MM.1S (cell line): ENCODE measurements around the gene SDC3.

Source experiments
- DNase-seq: peaks from one replicate; pipeline ENCODE4 v3.0.0-alpha.2; 2015
- H2AFZ ChIP-seq: fragments of 300-600 bp; sonication (generic); 2 replicates; pipeline ENCODE4 v1.6.0; 2016; ENCODE audit warnings: antibody characterized with exemption, low read length
- H3F3A ChIP-seq: fragments of 300-600 bp; sonication (generic); 2 replicates; pipeline ENCODE4 v1.6.1; 2016; ENCODE audit warnings: mild to moderate bottlenecking, antibody characterized with exemption, low read length, moderate library complexity, mixed read lengths; ENCODE audit not compliant: insufficient read depth
- H3K27ac ChIP-seq: fragments of 300-600 bp; sonication (generic); 2 replicates; pipeline ENCODE4 v1.5.1; 2016; ENCODE audit warnings: mild to moderate bottlenecking, low read length
- H3K27me3 ChIP-seq: fragments of 300-600 bp; sonication (generic); replicated peaks from 2 replicates; pipeline ENCODE4 v1.6.0; 2016; ENCODE audit warnings: low read length; ENCODE audit not compliant: insufficient read depth
- H3K36me3 ChIP-seq: fragments of 300-600 bp; sonication (generic); replicated peaks from 2 replicates; pipeline ENCODE4 v1.6.1; 2016; ENCODE audit warnings: mild to moderate bottlenecking, low read length, mixed read lengths; ENCODE audit not compliant: insufficient read depth
- H3K4me1 ChIP-seq: fragments of 300-600 bp; sonication (generic); 2 replicates; pipeline ENCODE4 v1.6.1; 2016; ENCODE audit warnings: low read length, mixed read lengths
- H3K4me2 ChIP-seq: fragments of 300-600 bp; sonication (generic); 2 replicates; pipeline ENCODE4 v1.6.0; 2016; ENCODE audit warnings: low read depth, low read length
- H3K4me3 ChIP-seq: fragments of 300-600 bp; sonication (generic); 2 replicates; pipeline ENCODE4 v1.5.1; 2016; ENCODE audit warnings: low read length, mixed read lengths
- H3K79me2 ChIP-seq: fragments of 300-600 bp; sonication (generic); 2 replicates; pipeline ENCODE4 v1.6.1; 2016; ENCODE audit warnings: mixed run types, low read length, mixed read lengths
- H3K9ac ChIP-seq: fragments of 300-600 bp; sonication (generic); 2 replicates; pipeline ENCODE4 v1.6.1; 2016; ENCODE audit warnings: low read length, mixed read lengths
- H3K9me2 ChIP-seq: fragments of 300-600 bp; sonication (generic); replicated peaks from 2 replicates; pipeline ENCODE4 v1.6.1; 2016; ENCODE audit warnings: mild to moderate bottlenecking, low read length, mixed read lengths; ENCODE audit not compliant: insufficient read depth
- H3K9me3 ChIP-seq: fragments of 300-600 bp; sonication (generic); replicated peaks from 2 replicates; pipeline ENCODE4 v1.6.1; 2016; ENCODE audit warnings: mild to moderate bottlenecking, low read length, mixed read lengths; ENCODE audit not compliant: insufficient read depth
- H4K20me1 ChIP-seq: fragments of 300-600 bp; sonication (generic); 2 replicates; pipeline ENCODE4 v1.6.1; 2016; ENCODE audit warnings: mild to moderate bottlenecking, low read length, moderate library complexity, mixed read lengths; ENCODE audit not compliant: insufficient read depth
- CTCF ChIP-seq: fragments of 300-600 bp; sonication (generic); IDR thresholded peaks from 2 replicates; pipeline ENCODE4 v1.5.1; 2016; ENCODE audit warnings: antibody characterized with exemption, low read length, mixed read lengths
- EZH2 ChIP-seq: fragments of 300-600 bp; sonication (generic); optimal IDR thresholded peaks from 2 replicates; pipeline ENCODE3; 2017; ENCODE audit warnings: low read depth, mild to moderate bottlenecking, antibody characterized with exemption, low read length, mixed read lengths
- EZH2phosphoT487 ChIP-seq: fragments of 300-600 bp; sonication (generic); IDR thresholded peaks from 2 replicates; pipeline ENCODE4 v1.6.1; 2018; ENCODE audit warnings: antibody characterized with exemption, low read length

SDC3 gene

GRCh38 chr1:30906631-30907441, 1.7 kb downstream of the SDC3 start:
- TF ChIP-seq EZH2phosphoT487 (no peak), EZH2 (no peak), CTCF (no peak)
- no peaks in the 10 kb centered on the region for H3K36me3 ChIP-seq
- H3K4me2 ChIP-seq, result no peak overlapping the region
- H3F3A ChIP-seq, result no peaks in the 10 kb centered on the region
- DNase-seq, result no peak
- peaks cover 40% of the 10 kb centered on the region for H3K27me3 ChIP-seq
- H3K27ac ChIP-seq, result no peak overlapping the region
- no peaks in the 10 kb centered on the region for H3K9me2 ChIP-seq
- no peak overlapping the region for H2AFZ ChIP-seq
- no peak overlapping the region for H3K4me3 ChIP-seq
- no peaks in the 10 kb centered on the region for H3K4me1 ChIP-seq
- H3K9me3 ChIP-seq, result no peaks in the 10 kb centered on the region
- H3K9ac ChIP-seq, result no peak overlapping the region
- H4K20me1 ChIP-seq, result no peaks in the 10 kb centered on the region
- no peaks in the 10 kb centered on the region for H3K79me2 ChIP-seq

DNA sequence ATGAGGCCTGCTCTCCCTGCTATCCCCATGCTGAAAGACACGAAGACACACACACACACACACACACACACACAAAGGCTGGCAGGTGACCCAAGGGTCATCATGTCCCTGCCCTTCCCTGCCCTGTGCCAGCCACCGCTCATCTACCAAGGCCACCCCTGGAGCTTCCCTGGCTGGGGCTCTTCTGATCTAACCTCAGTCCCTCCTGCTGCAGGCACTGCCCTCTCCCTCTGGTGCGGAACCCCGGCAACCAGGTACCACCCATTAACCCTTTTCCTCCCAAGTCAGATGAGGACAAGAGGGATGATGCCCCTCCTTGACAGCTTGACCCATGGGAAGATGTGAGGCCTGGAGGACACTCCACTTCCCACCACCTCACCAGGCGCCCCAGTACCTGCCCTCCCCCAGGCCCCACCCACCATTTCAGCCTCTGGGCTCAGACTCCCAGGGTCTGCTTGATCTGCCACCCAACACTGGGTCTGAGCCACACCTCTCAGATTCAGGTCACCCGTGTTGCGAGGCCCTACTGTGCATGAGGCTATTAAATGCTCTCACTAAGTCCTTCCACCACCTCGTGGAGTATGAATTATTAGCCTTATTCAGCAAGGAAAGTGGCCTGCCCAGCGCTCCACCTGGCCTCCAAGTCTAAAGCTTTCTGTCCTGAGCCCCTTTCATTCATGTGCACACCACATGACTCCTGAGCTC, 2.5 kb downstream of the SDC3 start:
- H3F3A ChIP-seq, result no peaks in the 10 kb centered on the region
- no peak for DNase-seq
- no peak overlapping the region for H2AFZ ChIP-seq
- H3K36me3 ChIP-seq, result no peaks in the 10 kb centered on the region
- H3K9ac ChIP-seq, result no peak overlapping the region
- no peaks in the 10 kb centered on the region for H3K9me2 ChIP-seq
- no peaks in the 10 kb centered on the region for H3K4me1 ChIP-seq
- H3K27me3 ChIP-seq, result peaks cover 40% of the 10 kb centered on the region
- no peak overlapping the region for H3K4me2 ChIP-seq
- H3K27ac ChIP-seq, result no peak overlapping the region
- no peaks in the 10 kb centered on the region for H4K20me1 ChIP-seq
- H3K4me3 ChIP-seq, result no peak overlapping the region
- no peaks in the 10 kb centered on the region for H3K9me3 ChIP-seq
- no peak for TF ChIP-seq EZH2
- TF ChIP-seq CTCF, result no peak
- no peak for TF ChIP-seq EZH2phosphoT487
- H3K79me2 ChIP-seq, result no peaks in the 10 kb centered on the region

GRCh38 chr1:30905403-30905802, 3.2 kb downstream of the SDC3 start:
- Histone ChIP-seq H3K9ac (no peak overlapping the region), H3K4me2 (no peak overlapping the region), H4K20me1 (no peaks in the 10 kb centered on the region), H3K79me2 (no peaks in the 10 kb centered on the region), H3K36me3 (no peaks in the 10 kb centered on the region), H3K4me3 (no peak overlapping the region), H3K4me1 (no peaks in the 10 kb centered on the region), H3F3A (no peaks in the 10 kb centered on the region), H3K9me2 (no peaks in the 10 kb centered on the region), H3K27ac (no peak overlapping the region), H3K9me3 (no peaks in the 10 kb centered on the region), H2AFZ (no peak overlapping the region), H3K27me3 (peaks cover 34% of the 10 kb centered on the region)
- DNase-seq, result no peak
- no peak for TF ChIP-seq EZH2
- no peak for TF ChIP-seq CTCF
- no peak for TF ChIP-seq EZH2phosphoT487
